HL-60 (cell line): ENCODE measurements around the gene POLR2I.
A peak's percentile ranks its signal among the peaks of the same experiment; 100 is the strongest.

Experiments
- DNase-seq, 2 experiments: peaks; one replicate each; pipeline ENCODE4 v3.0.0-alpha.2; 2010 to 2020; ENCODE audit warnings: low read depth in 1 of 2, low spot score in 1 of 2
- H3K27ac ChIP-seq: fragments of 250-450 bp; sonication (Bioruptor Pico); replicated peaks from 2 replicates; pipeline ENCODE4 v1.5.1; 2020; ENCODE audit warnings: mild to moderate bottlenecking, moderate library complexity
- H3K27me3 ChIP-seq: fragments of 250-450 bp; sonication (Bioruptor Pico); 2 replicates; pipeline ENCODE4 v1.5.1; 2021; ENCODE audit warnings: mild to moderate bottlenecking, moderate library complexity; ENCODE audit not compliant: insufficient read depth, poor library complexity, severe bottlenecking
- H3K4me3 ChIP-seq: replicated peaks from 2 replicates; pipeline ENCODE4 v1.5.1; 2011; ENCODE audit warnings: mild to moderate bottlenecking, control low read depth, low read length; ENCODE audit not compliant: insufficient read depth
- GABPA ChIP-seq: IDR thresholded peaks from 2 replicates; pipeline ENCODE4 v1.6.1; 2012; ENCODE audit warnings: low read depth
- POLR2AphosphoS5 ChIP-seq: IDR thresholded peaks from 2 replicates; pipeline ENCODE4 v1.6.1; 2012; ENCODE audit warnings: low read depth
- REST ChIP-seq: IDR thresholded peaks from 2 replicates; pipeline ENCODE4 v1.6.1; 2012; ENCODE audit warnings: low read depth; ENCODE audit not compliant: insufficient replicate concordance
- SPI1 ChIP-seq: IDR thresholded peaks from 2 replicates; pipeline ENCODE4 v1.6.1; 2012; ENCODE audit warnings: low read depth, mild to moderate bottlenecking, borderline replicate concordance
- TF ChIP-seq, protein P1 (sequence below): IDR thresholded peaks from one replicate; pipeline ENCODE4 v1.5.1; 2011; ENCODE audit warnings: low read length, control low read depth, inconsistent platforms; ENCODE audit not compliant: insufficient read depth

Gene POLR2I

DNA sequence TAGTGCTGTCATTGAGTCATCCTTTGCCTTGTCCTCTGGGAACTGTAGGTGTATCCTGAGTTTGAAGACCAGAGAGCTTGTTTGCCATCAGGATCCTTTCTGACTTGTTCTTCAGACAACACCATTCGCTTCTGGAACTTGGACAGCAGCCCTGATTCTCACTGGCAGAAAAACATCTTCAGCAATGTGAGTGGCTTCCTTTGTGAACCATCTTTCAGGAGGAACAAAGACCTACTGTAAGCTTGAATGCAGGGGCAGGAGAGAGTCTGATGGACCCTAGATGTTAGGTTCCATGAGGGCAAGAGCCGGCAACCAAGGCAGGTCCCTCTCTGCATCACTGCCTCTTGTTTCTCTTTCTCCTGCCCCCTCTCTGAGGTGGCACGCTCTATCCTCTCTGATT lies 33.3 kb downstream of the POLR2I start:
- no peaks in the 10 kb centered on the region for H3K27me3 ChIP-seq
- no peak for DNase-seq
- no peak overlapping the region for H3K4me3 ChIP-seq
- no peak overlapping the region for H3K27ac ChIP-seq
- TF ChIP-seq SPI1 (no peak), POLR2AphosphoS5 (no peak), REST (no peak), GABPA (no peak)
- TF ChIP-seq, protein P1, sequence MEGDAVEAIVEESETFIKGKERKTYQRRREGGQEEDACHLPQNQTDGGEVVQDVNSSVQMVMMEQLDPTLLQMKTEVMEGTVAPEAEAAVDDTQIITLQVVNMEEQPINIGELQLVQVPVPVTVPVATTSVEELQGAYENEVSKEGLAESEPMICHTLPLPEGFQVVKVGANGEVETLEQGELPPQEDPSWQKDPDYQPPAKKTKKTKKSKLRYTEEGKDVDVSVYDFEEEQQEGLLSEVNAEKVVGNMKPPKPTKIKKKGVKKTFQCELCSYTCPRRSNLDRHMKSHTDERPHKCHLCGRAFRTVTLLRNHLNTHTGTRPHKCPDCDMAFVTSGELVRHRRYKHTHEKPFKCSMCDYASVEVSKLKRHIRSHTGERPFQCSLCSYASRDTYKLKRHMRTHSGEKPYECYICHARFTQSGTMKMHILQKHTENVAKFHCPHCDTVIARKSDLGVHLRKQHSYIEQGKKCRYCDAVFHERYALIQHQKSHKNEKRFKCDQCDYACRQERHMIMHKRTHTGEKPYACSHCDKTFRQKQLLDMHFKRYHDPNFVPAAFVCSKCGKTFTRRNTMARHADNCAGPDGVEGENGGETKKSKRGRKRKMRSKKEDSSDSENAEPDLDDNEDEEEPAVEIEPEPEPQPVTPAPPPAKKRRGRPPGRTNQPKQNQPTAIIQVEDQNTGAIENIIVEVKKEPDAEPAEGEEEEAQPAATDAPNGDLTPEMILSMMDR, result no peak

- Histone ChIP-seq H3K27me3 (no peaks in the 10 kb centered on the region), H3K4me3 (no peak overlapping the region), H3K27ac (no peak overlapping the region)
- TF ChIP-seq GABPA, result no peak
- TF ChIP-seq SPI1, result no peak
- no peak for TF ChIP-seq POLR2AphosphoS5
- no peak for TF ChIP-seq REST
- TF ChIP-seq, protein P1, result no peak
- no peak for DNase-seq
Measured at GRCh38 chr19:36079389-36079945, 35.2 kb downstream of the POLR2I start.

GRCh38 chr19:36073121-36073876 lies 41.4 kb downstream of the POLR2I start:
- DNase-seq, result no peak
- TF ChIP-seq REST (peak; percentile 77), GABPA (no peak)
- H3K27me3 ChIP-seq, result no peaks in the 10 kb centered on the region
- no peak overlapping the region for H3K4me3 ChIP-seq
- no peak overlapping the region for H3K27ac ChIP-seq
